Pons (tissue), 1 donor: ENCODE measurements around the gene AHI1.

Experiments used
- DNase-seq: peaks from one replicate; pipeline ENCODE4 v3.0.0-alpha.2; 2016; ENCODE audit warnings: low spot score

AHI1 gene

DNA sequence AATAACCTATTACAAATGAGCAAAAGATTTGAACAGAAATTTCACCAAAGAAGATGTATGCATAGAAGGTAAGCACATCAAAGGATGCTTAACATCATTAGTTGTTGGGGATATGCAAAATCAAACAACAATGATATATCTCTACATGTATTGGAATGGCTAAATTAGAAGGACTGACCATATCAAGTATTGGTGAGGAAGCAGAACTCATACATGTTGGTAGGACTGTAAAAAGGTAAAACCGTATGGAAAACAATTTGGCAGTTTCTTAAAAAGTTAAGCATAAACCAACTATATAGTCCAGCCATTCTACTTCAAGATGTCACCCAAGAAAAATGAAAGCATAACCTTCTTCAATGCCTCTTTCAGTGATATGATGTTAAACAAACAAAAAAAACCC lies 202.5 kb downstream of the AHI1 start:
- DNase-seq: no peak

- DNase-seq: no peak
Observed at GRCh38 chr6:135291288-135292076, 206.1 kb downstream of the AHI1 start.

- DNase-seq: no peak
Observed at GRCh38 chr6:135289816-135290215, 207.7 kb downstream of the AHI1 start.

DNA sequence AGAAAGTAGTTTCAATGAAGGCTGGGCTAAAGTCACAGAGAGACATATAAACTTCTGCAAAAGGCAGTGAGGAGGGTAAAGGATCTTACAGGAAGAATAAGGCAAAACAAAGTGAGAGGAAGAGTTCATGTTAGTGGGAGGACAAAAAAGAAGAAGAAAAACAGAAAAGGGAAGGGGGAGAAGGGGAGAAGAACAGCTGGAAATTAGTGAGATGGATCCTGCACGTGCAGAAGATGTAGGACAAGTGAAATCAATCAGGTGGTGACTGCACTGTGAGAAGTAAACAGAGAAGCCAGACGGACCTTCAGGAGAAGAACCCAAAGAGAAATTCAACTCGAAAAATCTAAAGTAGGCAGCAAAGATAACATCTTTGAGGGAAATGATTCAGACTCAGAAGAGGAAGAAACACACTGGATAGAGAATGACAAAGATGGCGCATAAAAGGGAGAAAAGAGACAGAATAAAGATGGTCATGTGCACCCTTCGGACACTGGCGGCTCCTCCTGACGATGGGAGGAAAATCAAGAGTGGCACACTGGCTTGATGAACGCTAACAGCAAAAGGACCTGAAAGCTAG lies 210.5 kb downstream of the AHI1 start:
- DNase-seq: peak; percentile 11

DNA sequence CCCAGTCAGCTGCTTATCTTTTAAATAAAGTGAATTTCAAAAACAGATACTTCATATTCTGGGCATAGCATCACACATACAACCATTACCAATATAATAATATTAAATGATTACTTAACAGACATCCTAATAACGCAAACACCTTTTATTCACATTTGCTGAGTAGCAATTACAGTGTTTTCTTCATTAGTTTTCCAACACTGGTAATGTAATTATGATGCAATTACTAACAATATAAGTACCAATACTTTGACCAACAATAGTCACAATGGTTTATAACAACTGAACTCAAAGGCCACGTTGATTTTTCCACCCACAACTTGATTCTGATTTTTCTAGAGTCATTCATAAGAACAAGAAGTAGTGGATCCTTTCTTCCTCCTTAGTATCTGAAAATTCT lies 212.4 kb downstream of the AHI1 start:
- no peak for DNase-seq

- peak; percentile 52 for DNase-seq
Observed at GRCh38 chr6:135283926-135284325, 213.6 kb downstream of the AHI1 start.

GRCh38 chr6:135282395-135282794 lies 215.1 kb downstream of the AHI1 start:
- no peak for DNase-seq

GRCh38 chr6:135281964-135282363 lies 215.6 kb downstream of the AHI1 start:
- no peak for DNase-seq

DNA sequence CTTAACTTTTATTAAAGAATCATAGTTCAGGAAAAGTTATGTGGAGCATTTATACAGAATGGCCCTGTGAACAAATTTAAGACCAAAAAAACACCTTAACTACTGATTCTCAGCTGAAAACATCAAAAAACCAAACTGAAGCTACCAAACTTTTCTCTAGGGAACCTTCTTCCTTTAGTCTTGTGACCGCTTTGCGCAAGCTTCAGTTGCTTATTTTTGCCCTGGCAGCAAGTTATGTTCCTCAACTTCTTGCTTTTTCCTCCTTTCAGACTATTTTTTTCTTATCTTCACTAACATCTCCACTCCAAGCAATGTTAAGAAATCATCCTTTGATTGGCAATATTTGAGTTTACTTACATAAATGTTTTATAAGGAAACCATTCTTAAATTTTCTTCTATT lies 216.3 kb downstream of the AHI1 start:
- peak; percentile 80 for DNase-seq

DNA sequence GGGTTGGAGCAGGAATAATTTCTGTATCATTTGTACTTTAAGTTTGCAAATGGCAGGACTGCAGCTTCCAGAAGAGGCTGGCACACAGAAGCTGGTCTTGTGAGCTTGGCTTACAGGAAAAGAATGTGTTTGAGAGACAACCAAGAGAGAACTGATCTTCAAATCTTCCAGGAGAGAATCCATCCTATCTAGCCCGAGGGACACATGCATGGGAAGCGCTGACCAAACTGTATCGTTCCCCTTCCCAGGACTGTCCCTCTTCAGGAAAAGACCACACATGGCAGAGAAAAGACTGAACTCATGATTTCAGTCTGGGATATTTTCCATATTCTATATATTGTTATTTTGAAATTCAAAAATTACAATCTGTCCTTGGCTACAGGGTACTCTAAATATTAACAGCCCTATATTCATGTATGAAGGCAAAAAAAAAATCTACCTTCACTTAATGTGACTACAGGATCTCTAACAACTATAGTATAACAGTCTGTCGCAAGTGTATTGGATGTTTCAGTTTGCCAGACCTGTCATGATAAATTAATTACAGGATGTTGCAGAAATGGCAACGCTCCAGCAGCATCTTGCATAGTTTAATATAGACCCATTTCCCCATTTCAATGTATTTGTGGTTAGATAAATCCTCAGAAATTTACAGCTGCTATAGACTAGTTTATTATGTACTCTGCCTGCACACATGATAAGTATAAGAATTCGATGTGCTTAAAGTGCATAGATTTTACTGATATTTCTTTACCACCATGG lies 217.0 kb downstream of the AHI1 start:
- peak; percentile 14 for DNase-seq

- no peak for DNase-seq
Observed at GRCh38 chr6:135277422-135277821, 220.1 kb downstream of the AHI1 start.

GRCh38 chr6:135274561-135275293 lies 222.8 kb downstream of the AHI1 start:
- DNase-seq: no peak

DNA sequence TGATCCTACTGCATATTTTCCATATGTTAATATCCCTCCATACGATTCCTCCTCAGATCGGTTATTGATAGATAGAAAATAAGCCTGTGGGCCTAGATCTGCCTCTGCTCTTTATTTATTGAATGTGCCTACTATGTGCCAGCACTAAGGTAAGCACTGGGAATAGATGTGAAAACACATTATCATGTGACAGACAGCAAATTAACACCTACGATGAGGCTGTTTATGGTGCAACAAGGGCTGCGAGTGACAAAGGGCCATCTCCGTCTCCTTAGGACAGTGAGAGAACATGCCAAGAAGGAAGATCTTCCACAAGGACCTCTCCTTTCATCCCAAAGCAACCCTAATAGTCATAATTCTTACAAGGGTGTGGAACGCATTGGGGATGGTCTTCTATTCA lies 225.9 kb downstream of the AHI1 start:
- DNase-seq: no peak

GRCh38 chr6:135270676-135271536 lies 226.6 kb downstream of the AHI1 start:
- no peak for DNase-seq

DNA sequence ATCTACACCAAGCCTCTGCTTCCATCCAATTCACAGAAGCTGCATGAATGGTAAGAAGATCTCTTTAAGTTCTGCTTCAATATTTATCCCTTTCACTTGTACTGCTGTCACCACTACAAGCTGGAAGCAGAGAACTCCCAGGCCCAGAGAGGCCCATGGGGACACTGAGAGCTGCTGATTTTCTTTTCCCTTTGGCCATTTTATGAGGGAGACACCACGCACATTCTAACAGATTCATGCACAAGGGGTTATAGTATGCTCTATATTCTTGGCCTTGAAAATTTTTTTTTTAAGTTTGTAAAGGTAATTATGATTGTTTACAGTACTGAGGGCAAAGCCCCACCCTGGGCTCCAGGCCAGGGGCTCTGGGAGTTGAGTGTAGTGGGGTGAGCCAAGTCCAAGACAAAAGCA lies 228.1 kb downstream of the AHI1 start:
- DNase-seq: no peak

DNA sequence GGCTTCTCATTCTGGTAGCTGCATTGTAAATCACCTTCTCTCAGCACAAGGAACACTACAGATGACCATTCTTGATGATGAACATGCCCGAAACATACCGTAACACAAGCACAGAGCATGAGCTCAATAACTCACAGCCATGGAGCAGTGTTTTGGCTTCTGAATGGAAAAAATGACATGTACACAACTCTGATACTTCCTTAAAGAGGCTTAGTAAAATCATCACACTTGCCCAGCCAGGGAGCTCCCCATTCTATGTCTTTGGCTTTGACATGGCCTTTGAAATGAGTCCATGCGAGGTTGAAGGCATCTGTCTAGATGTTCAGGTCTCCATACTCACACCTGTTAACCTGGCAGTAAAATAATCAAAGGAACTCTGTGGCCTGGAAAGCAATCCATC lies 228.8 kb downstream of the AHI1 start:
- no peak for DNase-seq

- DNase-seq: no peak
Observed at GRCh38 chr6:135268263-135268662, 229.3 kb downstream of the AHI1 start.

DNA sequence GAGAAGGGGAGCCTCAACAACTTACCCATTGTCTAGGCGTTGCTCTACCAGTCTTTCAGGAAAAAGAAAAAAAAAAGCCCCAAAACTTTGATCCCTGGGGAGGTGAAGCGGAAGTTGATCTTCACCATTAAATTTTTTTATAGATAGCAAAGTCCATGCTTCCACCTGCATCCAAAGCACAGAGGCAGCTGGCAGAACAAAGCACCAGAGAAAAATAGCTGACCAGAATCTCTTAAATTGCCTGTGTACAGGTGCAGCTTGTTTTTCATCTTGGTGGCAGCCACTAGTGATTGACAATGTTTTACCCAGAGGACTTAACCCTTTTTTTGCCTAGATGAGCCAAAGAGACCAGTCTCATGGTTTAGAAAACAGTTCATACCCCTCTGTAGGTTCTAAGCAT lies 230.5 kb downstream of the AHI1 start:
- no peak for DNase-seq

GRCh38 chr6:135266675-135267074 lies 230.9 kb downstream of the AHI1 start:
- no peak for DNase-seq

GRCh38 chr6:135265278-135265677 lies 232.3 kb downstream of the AHI1 start:
- DNase-seq: no peak
